ENCODE measurements around the gene ENHO.

The ENHO gene

GRCh38 chr9:34522971-34523797 lies at the start of gene ENHO:
Gene ENHO, minus strand, starts transcription at chr9:34522990. Its CDS starts 1,295 bp downstream, at chr9:34521695.
- TF ChIP-seq ZNF274 (IDR thresholded peaks at IDR 0.05; ENCODE audit: low read depth, low read length): no peak
- no peak within 1 kb of the TSS for H3K4me3 ChIP-seq (ENCODE audit: low read length)

DNA sequence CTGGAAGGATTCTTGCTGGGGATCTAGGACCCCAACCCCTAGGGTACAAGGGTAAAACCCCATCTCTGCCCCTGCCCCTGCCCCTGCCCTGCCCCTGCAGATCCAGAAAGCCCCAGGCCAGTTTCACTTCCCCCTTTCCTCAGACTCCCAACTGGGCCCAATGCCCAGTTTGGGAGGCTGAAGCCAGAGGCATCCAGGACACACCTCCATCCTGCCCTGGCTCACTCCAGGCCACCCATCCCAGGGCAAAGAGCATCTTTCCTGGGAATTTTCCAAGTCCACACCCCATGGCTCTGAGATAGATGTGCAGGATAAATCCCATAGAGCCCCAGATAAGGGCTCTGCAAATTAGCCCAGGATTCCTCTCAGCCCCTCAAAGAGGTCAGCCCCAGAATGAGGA lies 49.3 kb upstream of the ENHO start:
- no peak for TF ChIP-seq ZNF274 (IDR thresholded peaks at IDR 0.05; ENCODE audit: low read depth, low read length)
- no peak overlapping the region for H3K4me3 ChIP-seq (ENCODE audit: low read length)

- no peak for TF ChIP-seq ZNF274 (IDR thresholded peaks at IDR 0.05; ENCODE audit: low read depth, low read length)
- no peak overlapping the region for H3K4me3 ChIP-seq (ENCODE audit: low read length)
These were observed 48.7 kb upstream of the ENHO start for GRCh38 chr9:34571481-34571810.

DNA sequence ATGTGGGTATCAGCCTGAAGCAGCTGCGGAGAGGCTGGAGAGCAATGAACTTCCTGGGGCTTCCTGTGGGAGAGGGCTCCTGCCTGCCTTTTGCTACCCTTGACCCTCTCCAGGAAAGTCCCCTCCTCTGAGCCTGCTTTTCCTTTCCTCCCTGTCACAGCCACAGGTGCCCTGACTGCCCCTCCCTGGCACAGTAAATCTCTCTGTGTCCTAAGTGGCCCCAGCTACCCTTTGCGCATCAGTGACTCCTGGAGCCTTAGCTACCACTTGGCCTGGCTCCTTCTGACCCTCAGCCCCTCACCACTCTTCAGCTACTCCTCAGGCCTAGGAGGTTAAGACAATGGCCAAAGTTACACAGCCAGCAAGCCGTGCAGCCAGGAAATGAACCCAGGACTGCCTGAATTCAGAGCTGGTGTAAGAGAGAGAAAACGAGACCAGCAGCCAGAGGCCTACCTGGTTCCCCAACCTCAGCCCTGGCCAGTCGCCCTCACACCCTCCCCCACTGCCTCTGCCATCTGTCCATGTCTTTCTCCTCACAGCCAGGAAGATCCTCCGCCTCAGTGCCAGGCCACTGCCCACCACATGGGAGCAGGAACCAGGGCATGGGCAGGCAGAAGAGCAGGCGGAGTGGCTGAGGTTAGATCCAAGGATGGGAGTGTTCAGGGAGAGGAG lies 48.2 kb upstream of the ENHO start:
- no peak for TF ChIP-seq ZNF274 (IDR thresholded peaks at IDR 0.05; ENCODE audit: low read depth, low read length)
- H3K4me3 ChIP-seq (ENCODE audit: low read length): no peak overlapping the region

- H3K4me3 ChIP-seq (ENCODE audit: low read length): no peak overlapping the region
- no peak for TF ChIP-seq ZNF274 (IDR thresholded peaks at IDR 0.05; ENCODE audit: low read depth, low read length)
These were observed 47.6 kb upstream of the ENHO start for GRCh38 chr9:34570376-34570775.

GRCh38 chr9:34568774-34569173 lies 46.0 kb upstream of the ENHO start:
- TF ChIP-seq ZNF274 (IDR thresholded peaks at IDR 0.05; ENCODE audit: low read depth, low read length): no peak
- no peak overlapping the region for H3K4me3 ChIP-seq (ENCODE audit: low read length)

DNA sequence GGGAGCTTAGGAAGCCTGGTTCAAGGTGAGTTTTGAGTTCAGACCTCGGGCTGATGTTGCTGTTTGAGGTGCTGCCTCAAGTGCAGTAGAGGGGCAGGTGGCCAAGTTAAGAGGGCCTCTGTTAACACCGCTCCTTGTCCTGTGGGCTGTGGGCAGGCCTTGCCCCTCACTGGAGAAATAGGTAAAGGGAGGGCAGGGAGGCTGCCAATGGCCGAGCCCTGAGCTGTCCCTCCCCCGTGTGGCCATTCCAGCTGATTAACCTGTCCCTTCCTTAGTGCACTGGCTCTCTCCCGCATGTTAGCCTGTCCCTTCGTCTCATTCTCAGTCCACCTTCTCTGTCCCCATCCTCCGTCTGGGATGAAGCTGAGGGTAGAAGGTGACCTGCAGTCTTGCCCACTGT lies 45.3 kb upstream of the ENHO start:
- no peak for TF ChIP-seq ZNF274 (IDR thresholded peaks at IDR 0.05; ENCODE audit: low read depth, low read length)
- no peak overlapping the region for H3K4me3 ChIP-seq (ENCODE audit: low read length)

- no peak overlapping the region for H3K4me3 ChIP-seq (ENCODE audit: low read length)
- no peak for TF ChIP-seq ZNF274 (IDR thresholded peaks at IDR 0.05; ENCODE audit: low read depth, low read length)
These were observed 44.2 kb upstream of the ENHO start for GRCh38 chr9:34566972-34567371.

- no peak for TF ChIP-seq ZNF274 (IDR thresholded peaks at IDR 0.05; ENCODE audit: low read depth, low read length)
- no peak overlapping the region for H3K4me3 ChIP-seq (ENCODE audit: low read length)
These were observed 43.5 kb upstream of the ENHO start for GRCh38 chr9:34566322-34566721.

DNA sequence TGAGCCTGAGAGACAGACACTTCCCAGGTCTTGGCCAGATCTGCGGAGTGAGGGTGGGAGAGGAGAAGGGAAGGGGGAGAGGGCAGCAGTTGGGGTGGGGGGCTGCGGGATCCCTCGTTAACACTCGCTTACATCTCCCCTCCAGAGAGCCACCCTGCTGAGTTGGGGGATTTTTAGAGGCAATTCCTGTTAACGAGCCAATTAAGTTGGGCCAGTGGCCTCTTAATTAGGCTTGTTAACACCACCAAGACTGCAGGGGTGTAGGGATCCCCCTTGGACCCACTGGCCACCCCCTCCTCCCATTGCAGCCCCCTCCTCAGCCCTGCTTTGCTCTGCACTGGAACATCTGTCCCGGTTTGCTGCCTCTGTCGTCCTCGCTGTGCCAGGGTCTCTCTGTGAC lies 43.1 kb upstream of the ENHO start:
- no peak overlapping the region for H3K4me3 ChIP-seq (ENCODE audit: low read length)
- TF ChIP-seq ZNF274 (IDR thresholded peaks at IDR 0.05; ENCODE audit: low read depth, low read length): no peak

DNA sequence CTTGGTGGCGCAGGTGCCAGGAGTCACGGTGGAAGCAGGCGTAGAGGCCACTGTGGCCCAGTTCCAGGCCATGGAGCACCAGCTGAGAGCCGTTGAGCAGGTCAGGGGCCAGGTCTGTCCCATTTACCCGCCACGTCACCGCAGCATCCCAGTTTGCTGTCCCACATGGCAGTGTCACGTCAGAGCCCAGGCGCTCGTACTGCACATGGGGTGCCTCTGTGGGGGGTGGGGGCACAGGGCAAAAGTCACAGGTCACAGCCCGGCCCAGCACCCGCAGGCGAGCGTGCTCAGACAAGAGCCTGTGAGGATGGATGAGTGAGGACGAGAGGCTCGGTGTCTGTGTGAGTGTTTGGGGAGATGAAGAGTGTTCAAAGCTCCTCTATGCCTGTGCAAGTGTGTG lies 41.8 kb upstream of the ENHO start:
- no peak overlapping the region for H3K4me3 ChIP-seq (ENCODE audit: low read length)
- TF ChIP-seq ZNF274 (IDR thresholded peaks at IDR 0.05; ENCODE audit: low read depth, low read length): no peak

DNA sequence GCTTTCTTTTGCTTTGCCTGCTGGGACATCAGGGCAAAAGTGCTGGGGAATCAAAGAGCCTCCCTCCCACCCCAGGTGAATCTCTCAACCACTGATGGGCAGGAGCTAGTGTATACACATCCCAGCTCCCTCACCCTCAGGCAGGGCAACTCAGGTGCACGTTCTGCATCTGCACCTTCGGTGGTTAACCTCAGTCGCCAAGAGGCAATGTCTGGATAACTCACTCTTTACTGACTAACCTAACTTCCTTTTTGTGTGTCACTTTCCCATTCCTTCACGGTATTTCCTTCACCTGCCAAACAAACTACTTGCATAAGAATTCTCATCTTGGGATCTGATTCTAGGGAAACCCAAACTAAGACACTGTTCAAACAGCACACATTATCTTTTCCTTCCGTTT lies 40.5 kb upstream of the ENHO start:
- no peak overlapping the region for H3K4me3 ChIP-seq (ENCODE audit: low read length)
- no peak for TF ChIP-seq ZNF274 (IDR thresholded peaks at IDR 0.05; ENCODE audit: low read depth, low read length)

DNA sequence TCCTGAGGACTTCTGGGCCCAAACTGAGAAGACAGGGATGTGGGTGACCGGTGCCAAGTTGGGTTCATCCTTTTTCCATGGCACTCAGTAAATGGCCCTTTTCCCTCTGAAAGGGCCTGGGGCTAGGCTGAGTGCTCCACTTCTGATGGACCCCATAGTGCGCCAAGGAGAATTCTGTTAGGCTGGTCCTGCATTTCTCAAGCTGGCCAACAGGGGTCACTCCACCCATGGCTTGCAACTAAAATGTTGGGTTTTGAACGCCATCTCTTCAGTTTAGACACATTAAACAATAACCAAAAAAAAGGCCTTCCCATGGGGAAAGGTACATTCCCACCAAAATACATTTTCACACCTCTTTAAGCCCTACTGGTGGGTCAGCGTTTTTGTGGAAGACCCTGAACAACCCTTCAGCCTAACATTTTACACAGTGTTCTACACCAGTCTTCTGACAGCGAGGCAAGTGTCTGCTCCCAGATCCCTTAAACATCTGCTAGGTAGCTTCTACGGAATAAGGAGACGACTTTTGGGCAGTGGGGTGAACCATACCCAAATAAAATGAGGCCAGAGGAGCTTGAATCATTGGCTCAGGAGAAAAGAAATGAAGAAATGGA lies 39.5 kb upstream of the ENHO start:
- H3K4me3 ChIP-seq (ENCODE audit: low read length): no peak overlapping the region
- TF ChIP-seq ZNF274 (IDR thresholded peaks at IDR 0.05; ENCODE audit: low read depth, low read length): no peak

DNA sequence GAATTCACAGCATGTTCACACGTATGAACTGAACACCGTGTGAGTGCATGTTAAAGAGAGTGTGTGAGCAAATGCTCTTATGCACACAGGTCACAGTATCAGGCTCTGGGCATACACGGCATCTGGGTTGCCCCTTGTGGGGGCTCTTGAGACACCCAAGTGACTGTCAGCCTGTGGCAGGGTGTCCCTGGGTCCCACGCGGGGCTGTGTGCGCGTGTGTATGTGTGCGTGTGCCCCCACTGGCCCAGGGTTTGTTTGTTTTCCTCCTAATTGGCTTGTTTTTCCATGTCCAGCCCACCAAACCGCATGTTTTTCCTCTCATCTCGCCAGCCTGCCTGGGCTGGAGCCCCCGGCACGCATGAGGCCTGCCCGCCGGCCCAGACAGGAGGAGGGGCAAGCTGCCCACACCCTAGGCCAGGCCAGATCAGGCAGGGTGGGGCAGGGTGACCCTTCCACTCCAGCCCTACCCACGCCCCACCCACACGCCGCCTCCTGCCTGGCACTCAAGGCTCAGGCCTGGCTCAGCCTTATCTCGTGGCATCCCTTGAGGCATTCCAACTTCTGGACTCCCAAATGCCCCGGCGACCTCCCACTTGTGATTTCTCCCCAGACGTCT lies 37.9 kb upstream of the ENHO start:
- TF ChIP-seq ZNF274 (IDR thresholded peaks at IDR 0.05; ENCODE audit: low read depth, low read length): no peak
- H3K4me3 ChIP-seq (ENCODE audit: low read length): no peak overlapping the region

Data from GM08714 (cell line).